Adipose tissue (tissue), 3 donors: ENCODE data around the gene STAG1. TPM values are rescaled to one million over a fixed set of nuclear protein-coding genes. Genes with fewer than 3 reads are reported as not detected.
"Not testable (repeated sequence)": the region's sequence is repeated elsewhere in the genome, so short reads cannot be mapped to it uniquely, and the experiment has no call there.

Experiments
- H3K27ac ChIP-seq: one replicate; pipeline ENCODE4 v1.5.1; 2013; ENCODE audit warnings: low read depth, low read length
- WGBS, 3 donors: extraction: QIAGEN DNeasy Blood & Tissue Kit; methylation state at CpG; one replicate each; pipeline ENCODE4 v1.1.7; 2013; 5-methylcytosine and 5-hydroxymethylcytosine counted together
- polyA plus RNA-seq, 3 donors: library from polyadenylated mRNA; stranded (reverse); fragments of 200-250 nt; gene quantifications; one replicate each; pipeline ENCODE4 v1.2.3, GENCODE V29; 2013
- donor health status: healthy with polysubstance abuse.
- donor health status: Bipolar disorder and iron deficiency.
- donor health status: healthy.

Gene STAG1
- polyA plus RNA-seq, 3 donors: 7.7 to 16.0 (median 11.9) TPM

DNA sequence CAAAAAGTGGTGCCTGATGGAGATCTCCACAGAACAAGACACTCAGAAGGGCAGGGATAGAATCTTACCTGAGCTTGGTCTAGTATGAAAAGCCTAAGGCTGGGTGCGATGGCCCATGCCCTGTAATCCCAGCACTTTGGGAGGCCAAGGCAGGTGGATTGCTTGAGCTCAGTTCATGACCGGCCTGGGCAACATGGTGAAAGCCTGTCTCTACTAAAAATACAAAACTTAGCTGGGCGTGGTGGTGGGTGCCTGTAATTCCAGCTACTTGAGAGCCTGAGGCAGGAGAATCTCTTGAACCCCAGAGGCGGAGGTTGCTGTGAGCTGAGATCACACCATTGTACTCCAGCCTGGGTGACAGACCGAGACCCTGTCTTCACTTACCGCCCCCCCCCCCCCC is 417.5 kb downstream of the STAG1 start:
- 95 to 98% (median 97%) methylated on average over 5 to 6 of the region's 6 CpGs for WGBS, 3 donors
- H3K27ac ChIP-seq: not testable (repeated sequence)

DNA sequence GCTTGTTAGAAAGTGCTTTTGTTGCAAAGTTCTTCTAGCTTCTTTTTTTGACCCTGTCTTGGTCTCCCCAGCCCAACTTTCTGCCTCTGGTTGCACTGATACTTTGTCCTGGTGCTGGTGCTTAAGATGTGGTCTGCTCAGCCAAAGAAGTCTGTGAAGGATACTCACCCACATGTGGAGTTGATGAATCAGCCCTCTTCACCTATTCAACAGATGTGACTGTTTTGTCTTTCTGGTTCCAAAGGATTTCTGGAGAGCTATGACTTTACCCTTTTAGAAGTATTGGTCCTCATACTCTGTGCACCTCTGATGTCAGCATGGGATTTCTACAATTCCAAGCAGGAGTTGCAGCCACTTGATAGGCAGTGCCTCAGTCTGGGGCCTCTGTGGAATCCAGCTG is 418.0 kb downstream of the STAG1 start:
- H3K27ac ChIP-seq: no peak overlapping the region

DNA sequence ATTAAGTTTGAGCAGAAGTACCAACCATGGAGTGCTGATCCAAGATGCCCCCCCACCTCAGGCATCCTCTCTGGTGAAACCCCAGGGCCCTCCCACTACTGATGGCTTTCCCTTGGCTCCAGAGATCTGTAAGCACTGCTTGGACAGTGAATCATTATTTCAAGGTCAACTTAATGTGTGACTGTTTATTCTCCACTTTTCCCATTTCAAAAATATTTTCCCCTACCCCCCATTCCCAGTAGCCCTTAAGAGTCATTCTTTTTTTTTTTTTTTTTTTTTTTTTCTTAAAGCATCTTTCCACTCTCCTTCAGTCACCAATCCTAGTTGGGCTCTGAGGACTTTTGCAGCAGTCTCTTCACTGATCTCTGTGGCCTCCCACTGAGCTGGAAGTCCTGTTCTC is 419.4 kb downstream of the STAG1 start:
- no peak overlapping the region for H3K27ac ChIP-seq

DNA sequence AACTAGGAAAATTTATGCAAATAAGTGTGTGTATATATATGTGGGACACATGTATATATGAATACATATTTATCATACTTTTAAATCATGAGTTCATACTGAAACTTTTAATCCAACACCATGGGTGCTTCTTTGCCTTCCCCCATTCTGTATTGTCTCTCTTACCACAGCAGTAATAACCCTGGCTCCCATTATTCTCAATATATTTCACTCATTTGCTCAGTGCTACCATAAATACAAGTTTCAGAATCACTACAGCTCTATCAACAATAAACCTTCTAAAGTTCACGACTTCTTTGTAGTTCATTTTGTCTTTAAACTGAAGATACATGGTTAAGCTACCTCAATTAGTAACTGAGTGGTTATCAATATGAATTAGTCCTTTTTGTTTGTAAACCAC is 419.9 kb downstream of the STAG1 start:
- 78 to 90% (median 83%) methylated on average over 1 of the region's 1 CpG for WGBS, 3 donors
- H3K27ac ChIP-seq: no peak overlapping the region

DNA sequence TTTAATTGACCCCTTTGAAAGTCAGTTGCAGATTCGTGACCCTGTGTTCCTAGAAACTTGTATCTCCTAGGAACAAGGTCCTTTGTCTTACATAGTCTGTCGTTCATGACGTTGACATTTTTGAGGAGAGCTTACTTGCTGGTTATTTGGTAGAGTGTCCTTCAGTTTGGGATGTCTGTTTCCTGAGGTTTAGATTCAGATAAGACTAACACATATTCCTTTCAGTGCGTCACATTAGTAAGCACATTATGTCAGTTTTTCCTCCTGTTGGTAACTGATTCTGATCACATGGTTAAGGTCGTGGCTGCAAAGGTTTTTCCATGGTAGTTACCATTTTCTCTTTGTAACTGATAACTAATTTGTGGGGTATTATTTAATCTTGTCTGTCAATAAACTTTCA is 421.3 kb downstream of the STAG1 start:
- whole genome bisulfite sequencing, 3 donors: 79 to 87% (median 81%) methylated on average over 5 of the region's 5 CpGs
- H3K27ac ChIP-seq: no peak overlapping the region

DNA sequence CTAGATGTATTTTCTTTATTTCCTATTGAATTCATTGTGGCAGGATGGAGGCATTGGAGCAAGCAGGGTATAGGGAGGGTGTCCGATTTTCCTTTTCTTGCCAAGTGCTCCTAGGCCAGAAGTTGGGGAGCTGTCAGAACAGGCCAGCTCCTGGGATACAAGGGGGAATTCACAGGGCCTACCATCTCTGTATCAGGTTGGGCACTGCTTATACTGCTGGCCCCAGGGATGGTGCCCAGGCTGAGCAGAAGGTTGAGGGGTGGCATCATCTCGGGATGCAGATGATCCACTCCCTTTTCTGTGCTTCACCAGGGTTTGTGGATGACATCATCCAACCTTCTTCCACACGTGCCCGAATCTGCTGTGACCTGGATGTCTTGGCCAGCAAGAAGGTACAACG is 422.6 kb downstream of the STAG1 start:
- WGBS, 3 donors: 69 to 87% (median 86%) methylated on average over 5 of the region's 5 CpGs
- H3K27ac ChIP-seq: no peak overlapping the region

GRCh38 chr3:136327671-136328070 is 424.5 kb downstream of the STAG1 start:
- no peak overlapping the region for H3K27ac ChIP-seq
- 96 to 98% (median 97%) methylated on average over 5 of the region's 5 CpGs for WGBS, 3 donors

- H3K27ac ChIP-seq: no peak overlapping the region
- WGBS, 3 donors: 96 to 99% (median 96%) methylated on average over 5 of the region's 5 CpGs
These were observed 425.9 kb downstream of the STAG1 start for GRCh38 chr3:136326316-136326715.

- H3K27ac ChIP-seq: no peak overlapping the region
- 94 to 97% (median 97%) methylated on average over 5 of the region's 5 CpGs for WGBS, 3 donors
These were observed 440.2 kb downstream of the STAG1 start for GRCh38 chr3:136311968-136312367.

DNA sequence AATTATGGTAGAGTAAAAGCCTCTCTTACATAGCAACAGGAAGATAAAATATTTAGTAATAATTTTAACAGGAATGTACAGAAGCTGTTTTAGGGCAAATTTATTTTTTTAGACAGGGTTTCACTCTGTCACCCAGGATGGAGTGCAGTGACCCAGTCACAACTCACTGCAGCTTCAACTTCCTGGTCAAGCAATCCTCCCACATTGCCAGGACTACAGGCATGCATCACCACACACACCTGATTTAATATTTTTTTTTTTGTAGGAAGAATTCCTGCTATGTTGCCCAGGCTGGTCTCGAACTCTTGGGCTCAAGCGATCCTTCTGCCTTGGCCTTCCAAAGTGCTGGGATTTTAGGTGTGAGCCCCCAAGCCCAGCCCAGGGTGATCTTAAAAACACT is 440.9 kb downstream of the STAG1 start:
- 96 to 98% (median 97%) methylated on average over 2 of the region's 2 CpGs for WGBS, 3 donors
- H3K27ac ChIP-seq: no peak overlapping the region

GRCh38 chr3:136305879-136306278 is 446.3 kb downstream of the STAG1 start:
- 74 to 85% methylated on average over 1 of the region's 1 CpG; no CpG with 5 or more reads in 1 of the 3 donors for WGBS, 3 donors
- H3K27ac ChIP-seq: no peak overlapping the region

- no peak overlapping the region for H3K27ac ChIP-seq
These were observed 451.7 kb downstream of the STAG1 start for GRCh38 chr3:136300444-136300843.

DNA sequence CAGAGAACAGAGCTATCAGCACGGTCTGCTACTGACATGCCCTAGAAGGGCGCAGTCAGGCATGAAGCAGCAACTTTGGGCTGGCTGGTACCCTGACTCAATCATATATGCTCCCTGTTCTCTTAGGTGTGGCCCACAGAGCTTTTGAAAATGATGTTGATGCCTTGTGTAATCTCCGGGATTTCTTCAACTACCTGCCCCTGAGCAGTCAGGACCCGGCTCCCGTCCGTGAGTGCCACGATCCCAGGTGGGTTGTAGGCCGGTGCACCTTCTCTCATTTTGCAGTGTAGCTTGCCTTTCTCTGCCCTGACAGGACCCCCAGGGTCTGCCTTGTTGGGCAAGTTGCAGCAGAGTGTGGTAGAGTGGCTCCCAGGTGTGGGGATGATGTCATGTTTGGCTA is 454.4 kb downstream of the STAG1 start:
- 95 to 96% (median 96%) methylated on average over 8 of the region's 8 CpGs for WGBS, 3 donors
- H3K27ac ChIP-seq: no peak overlapping the region

More at GRCh38 chr3:136300444-136300843, 451.7 kb downstream of the STAG1 start:
- 84 to 92% (median 90%) methylated on average over 2 of the region's 2 CpGs for WGBS, 3 donors

DNA sequence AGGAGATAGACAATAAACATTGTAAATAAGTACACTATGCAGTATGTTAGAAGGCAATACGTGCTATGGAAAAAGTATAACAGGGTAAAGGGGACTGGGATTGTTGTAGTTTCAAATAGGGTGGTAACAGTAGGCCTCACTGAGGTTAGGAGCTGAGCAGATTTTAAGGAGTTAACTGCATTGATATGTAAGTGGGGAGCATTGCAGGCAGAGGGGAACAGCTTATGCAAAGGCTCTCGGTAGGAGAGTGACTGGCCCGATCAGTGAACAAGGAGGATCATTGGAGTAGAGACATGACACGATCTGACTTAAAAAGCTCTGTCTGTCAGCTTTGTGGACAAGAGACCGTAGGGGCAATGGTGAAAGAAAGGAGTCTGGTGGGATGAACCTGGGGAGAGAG is 455.2 kb downstream of the STAG1 start:
- WGBS, 3 donors: 85 to 91% (median 89%) methylated on average over 5 of the region's 5 CpGs
- no peak overlapping the region for H3K27ac ChIP-seq

DNA sequence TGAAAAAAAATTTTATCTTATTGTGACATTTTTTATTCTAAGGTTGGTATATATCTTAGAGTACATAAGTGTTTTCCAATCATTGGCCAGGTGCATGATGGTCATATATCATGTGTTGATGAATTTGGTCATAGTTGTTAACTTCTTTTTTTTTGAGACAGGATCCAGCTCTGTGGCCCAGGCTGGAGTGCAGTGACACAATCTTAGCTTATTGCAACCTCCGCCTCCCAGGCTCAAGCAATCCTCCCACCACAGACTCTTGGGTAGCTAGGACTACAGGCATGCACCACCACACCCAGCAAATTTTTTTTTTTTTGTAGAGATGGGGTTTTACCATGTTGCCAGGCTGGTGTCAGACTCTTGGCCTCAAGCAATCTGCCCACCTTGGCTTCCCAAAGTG is 458.0 kb downstream of the STAG1 start:
- WGBS, 3 donors: 68 to 100% (median 75%) methylated on average over 1 of the region's 1 CpG

DNA sequence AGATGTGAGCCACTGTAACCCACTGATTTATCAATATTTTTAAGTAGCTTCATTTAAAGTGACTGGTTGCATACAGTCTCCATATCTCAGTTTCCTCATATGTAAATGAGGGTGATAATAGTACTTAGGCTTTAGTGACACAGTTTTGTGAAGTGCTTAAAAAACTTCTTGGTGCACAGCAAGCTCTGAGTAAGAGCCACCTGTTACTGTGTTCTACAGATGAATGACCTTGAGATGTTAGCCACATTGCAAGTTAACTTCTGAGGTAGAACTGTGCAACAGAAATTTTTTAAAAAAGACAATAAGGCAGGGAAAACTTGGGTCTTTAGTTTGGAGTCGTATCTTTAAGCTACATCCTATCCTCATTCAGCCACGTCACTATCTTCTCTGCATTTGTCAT is 458.9 kb downstream of the STAG1 start:
- 50 to 93% (median 92%) methylated on average over 2 of the region's 2 CpGs for WGBS, 3 donors
- H3K27ac ChIP-seq: no peak overlapping the region

More for the DNA sequence above, 458.0 kb downstream of the STAG1 start:
- H3K27ac ChIP-seq: no peak overlapping the region

- H3K27ac ChIP-seq: no peak overlapping the region
- 81 to 100% (median 98%) methylated on average over 1 of the region's 1 CpG for WGBS, 3 donors
These were observed 459.7 kb downstream of the STAG1 start for GRCh38 chr3:136292500-136292899.

DNA sequence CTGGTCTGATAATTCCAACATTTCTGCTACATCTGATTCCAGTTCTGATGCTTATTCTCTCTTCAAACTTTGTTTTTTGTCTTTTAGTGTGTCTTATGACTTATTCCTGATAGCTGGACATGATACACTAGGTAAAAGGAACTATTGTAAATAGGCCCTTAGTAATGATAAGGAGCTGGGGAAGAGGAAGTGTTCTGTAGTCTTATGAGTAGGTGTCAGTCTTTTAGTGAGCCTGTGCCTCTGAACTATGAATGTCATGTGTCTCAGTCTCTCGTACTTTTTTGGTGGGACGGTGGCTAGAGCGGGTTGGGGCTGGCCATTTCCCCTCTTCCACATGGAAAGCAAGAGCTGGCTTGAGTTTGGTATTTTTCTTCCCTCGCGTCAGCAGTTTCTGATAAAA is 460.9 kb downstream of the STAG1 start:
- 92 to 98% (median 97%) methylated on average over 5 of the region's 5 CpGs for WGBS, 3 donors
- no peak overlapping the region for H3K27ac ChIP-seq
